Measurements from ENCODE around the gene PSMD8.

GRCh38 chr19:38430931-38431330, 56.6 kb downstream of the PSMD8 start:
- TF ChIP-seq EP300 (IDR thresholded peaks at IDR 0.05; ENCODE audit: borderline replicate concordance) = no peak
- no peak for TF ChIP-seq CREB1 (IDR thresholded peaks at IDR 0.05; ENCODE audit: low read depth)
- TF ChIP-seq TEAD4 (IDR thresholded peaks at IDR 0.05) = no peak
- no peak for TF ChIP-seq REST (IDR thresholded peaks at IDR 0.05; ENCODE audit: low read depth)
- TF ChIP-seq RAD21 (IDR thresholded peaks at IDR 0.05; ENCODE audit: low read depth) = no peak
- TF ChIP-seq CEBPB (IDR thresholded peaks at IDR 0.05) = no peak
- TF ChIP-seq TAF1 (IDR thresholded peaks at IDR 0.05; ENCODE audit: low read depth) = no peak
- TF ChIP-seq ZBTB7A (IDR thresholded peaks at IDR 0.05; ENCODE audit: low read depth) = no peak
- TF ChIP-seq EGR1 (IDR thresholded peaks at IDR 0.05) = no peak
- TF ChIP-seq NFIC (IDR thresholded peaks at IDR 0.05) = no peak
- TF ChIP-seq MAX (IDR thresholded peaks at IDR 0.05) = no peak
- TF ChIP-seq USF1 (IDR thresholded peaks at IDR 0.05) = no peak

Data from Ishikawa (cell line).